NCI-H524 (cell line): ENCODE results near the gene ARID2.

ENCODE experiments used
- DNase-seq, 2 experiments: peaks; one replicate each; lab custom pipeline; 2025; lab: John Stamatoyannopoulos, UW

The ARID2 gene

GRCh38 chr12:45933504-45933903 lies 204.0 kb downstream of the ARID2 start:
- no peak for DNase-seq

GRCh38 chr12:45934956-45935355 lies 205.4 kb downstream of the ARID2 start:
- DNase-seq, result no peak

DNA sequence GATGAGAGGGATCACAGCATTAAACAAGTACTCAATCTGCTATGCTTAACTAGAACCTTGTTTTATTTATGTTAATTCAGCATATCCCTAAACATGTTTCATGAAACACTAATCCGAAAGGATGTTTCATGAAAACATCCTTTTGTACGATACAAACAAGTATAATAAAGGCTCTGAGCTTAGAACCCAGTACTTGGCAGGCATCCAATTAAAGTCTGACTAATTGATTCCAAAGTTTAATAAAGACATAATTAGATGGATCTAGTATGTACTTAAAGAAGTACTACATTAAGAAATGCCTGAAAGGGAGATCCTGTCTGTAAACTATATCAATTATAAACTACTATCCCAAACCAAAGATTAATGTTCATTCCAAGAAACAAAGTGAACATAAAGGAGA lies 209.1 kb downstream of the ARID2 start:
- DNase-seq, result no peak

DNA sequence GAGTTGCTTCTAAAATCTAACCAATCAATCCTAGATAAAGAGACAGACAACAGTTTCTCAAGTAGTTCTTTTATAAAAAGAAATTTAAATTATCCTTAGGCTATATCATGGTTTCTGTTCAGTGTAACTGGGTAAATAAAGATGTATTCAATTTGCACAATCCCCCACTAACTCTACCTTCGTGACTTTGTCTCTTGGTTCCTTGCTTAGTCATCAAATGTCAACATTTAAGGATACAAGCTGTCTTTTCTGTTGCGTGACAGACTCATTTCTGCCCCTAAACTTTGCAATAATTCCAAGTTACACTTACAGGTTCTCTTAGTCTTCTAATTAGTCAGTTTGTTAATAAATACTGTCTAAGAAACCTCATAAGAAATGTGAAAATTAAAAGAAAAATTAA lies 210.3 kb downstream of the ARID2 start:
- no peak for DNase-seq

DNA sequence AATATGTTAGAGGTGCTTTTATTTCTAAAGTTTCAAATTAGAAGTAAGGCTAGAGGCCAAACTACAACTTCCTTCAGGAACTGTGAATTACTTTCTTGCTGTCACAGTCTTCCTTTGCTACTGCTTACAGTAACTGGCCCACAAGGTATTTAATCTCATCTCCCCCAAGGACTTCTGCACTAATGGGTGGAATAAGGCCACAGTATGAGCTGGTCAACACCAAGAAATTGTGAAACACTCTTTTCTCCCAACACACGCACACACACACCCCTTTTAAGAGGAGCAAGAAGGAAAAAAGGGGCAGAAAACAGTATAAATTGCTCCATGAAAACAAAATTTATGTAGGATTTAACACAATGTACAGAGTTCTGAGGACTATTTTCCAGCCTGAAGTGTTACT lies 215.3 kb downstream of the ARID2 start:
- DNase-seq, result no peak

GRCh38 chr12:45946435-45946834 lies 216.9 kb downstream of the ARID2 start:
- DNase-seq, result no peak

GRCh38 chr12:45948546-45948945 lies 219.0 kb downstream of the ARID2 start:
- DNase-seq, result peak in 1 of 2 experiments; percentile 30
